Anterior cingulate cortex (tissue), 58 donors: ENCODE results near the gene MAPRE2.

Experiments used
- DNase-seq, 58 donors: peaks; one replicate each; lab custom pipeline; 2025; lab: John Stamatoyannopoulos, UW

Gene MAPRE2

GRCh38 chr18:35116784-35117318 is 75.6 kb downstream of the MAPRE2 start:
- DNase-seq, result no peak

DNA sequence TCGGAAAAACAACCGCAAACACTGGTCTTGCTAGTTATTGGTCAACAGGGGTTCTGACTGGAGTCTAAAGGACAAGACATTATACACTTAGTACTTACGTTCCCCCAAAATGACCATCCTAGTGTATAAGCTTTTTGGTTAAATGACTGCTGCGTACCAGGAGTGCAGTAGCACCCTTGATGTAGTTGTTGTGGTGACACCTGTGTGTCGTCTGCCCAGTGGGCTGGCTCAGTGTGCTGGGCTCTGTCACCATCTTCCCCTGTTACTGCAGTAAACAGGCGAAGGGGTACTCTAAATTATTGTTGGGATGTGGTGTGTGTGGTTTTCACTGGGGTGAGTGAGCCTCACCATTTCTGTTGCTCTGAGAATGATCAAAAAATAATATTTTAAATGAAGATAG is 76.2 kb downstream of the MAPRE2 start:
- DNase-seq, result no peak

DNA sequence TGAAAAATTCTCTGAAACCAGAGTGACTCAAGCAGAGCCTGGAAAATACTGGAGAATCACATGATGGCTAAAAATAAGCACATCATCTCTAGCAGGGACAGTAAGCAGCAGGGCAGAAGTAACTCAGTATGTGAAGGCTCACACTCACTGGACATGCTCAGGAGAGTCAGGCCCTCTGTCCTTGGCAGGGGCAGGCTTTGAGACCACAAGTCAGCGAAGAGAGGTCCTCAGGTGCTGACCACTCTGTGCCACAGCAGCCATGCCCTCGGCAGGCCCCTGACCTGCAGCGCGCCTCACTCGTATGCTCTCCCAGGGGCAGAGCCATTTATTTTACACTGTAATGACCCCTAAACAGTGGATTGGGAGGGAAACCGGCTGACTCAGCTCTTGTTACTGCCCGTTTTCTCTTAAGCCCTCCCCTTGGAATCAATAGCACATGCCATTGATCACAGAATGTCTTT is 76.8 kb downstream of the MAPRE2 start:
- peak in 7 of 58 donors; percentile 23 to 62 (median 34) for DNase-seq

- no peak for DNase-seq
These were observed 77.4 kb downstream of the MAPRE2 start for GRCh38 chr18:35118641-35119040.

DNA sequence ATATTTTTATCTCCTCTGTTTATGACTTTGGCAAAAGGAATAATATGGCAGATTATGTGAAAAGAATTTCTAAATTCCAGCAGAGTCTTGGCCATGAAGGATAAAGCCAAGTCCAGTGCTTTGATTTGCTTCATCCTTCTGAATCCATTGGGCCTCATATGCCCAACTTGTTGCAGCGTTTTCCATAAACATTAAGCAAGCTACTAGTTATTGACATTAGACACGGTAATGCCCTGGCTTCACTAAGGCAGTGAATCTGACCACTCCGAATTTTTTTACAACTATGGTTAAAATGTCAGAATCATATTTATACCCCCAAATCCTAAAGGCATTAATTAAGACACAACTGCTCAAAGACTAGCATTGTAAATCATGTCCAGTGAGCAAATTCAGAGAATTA is 79.8 kb downstream of the MAPRE2 start:
- no peak for DNase-seq

DNA sequence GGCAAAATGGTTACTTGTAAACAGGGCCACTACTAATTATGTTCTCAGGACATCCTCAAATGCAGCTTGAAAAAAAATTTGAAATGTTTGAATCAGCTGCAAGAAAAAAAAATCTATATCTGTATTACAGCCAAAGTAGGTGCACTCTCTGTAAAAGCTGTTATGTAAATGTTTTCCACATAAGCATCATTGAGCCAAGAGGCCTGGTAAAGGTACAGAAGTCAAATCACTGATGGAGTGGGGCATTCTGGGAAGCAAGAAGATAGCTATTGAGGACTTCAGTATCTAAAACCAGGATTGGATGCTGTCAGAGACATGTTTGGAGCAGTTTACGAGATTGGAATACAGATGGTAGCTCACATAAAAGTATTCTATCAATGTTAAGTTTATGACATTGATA is 80.3 kb downstream of the MAPRE2 start:
- DNase-seq, result no peak

GRCh38 chr18:35122586-35123224 is 81.5 kb downstream of the MAPRE2 start:
- peak in 33 of 58 donors; percentile 21 to 77 (median 36) for DNase-seq

DNA sequence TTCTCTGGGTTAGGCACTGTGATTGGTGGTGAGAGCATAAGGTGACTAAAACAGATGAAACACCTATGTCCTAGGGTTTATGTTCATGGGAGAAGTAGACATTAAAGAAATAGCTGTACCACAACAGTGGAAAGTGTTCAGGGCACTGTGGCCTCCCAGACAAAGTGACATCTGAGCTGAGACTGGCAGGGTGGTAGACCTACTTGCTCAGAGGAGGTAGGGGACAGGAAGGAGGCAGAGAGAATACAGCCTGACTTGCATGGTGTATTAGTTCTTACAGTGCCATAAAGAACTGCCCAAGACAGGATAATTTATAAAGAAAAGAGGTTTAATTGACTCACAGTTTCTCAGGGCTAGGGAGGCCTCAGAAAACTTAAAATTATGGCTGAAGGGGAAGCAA is 82.6 kb downstream of the MAPRE2 start:
- no peak for DNase-seq

GRCh38 chr18:35127201-35127600 is 86.0 kb downstream of the MAPRE2 start:
- no peak for DNase-seq

DNA sequence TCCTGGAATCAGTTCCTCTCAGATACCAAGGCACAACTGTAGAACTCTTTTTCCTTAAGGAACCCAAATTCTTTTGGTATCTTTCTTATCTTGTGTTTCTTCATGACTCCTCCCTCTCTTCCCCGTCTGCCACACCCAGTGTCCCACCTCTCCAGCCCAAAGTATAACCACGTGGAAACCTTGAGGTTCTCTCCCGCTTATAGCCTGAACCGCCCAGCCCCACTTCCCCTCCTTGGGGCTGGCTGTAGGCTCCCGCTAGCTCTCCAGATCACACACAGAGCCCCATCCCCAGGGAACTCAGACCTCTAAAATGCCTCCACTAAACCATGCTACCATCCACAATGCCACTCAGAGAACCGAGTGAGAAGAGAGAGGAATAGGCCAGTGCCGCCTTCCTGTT is 87.5 kb downstream of the MAPRE2 start:
- no peak for DNase-seq

DNA sequence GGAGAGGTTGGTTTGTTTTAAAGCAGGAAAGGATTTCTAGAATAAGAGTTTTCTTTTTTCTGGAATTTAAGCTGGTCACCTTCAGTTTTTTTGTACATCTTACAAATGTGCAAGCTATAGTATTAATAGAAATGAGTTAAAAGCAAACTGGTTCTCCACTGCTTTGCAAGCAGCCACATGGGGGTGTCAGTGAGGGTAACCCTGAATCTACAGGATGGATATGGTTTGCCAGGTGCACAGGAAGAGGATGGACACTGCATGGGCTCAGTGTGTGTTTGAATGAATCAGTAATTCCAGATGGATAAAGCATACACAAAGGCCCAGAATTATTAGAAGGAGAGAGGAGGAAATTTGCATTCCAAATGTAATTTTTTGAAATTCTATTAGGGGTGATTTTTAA is 89.0 kb downstream of the MAPRE2 start:
- DNase-seq, result no peak

DNA sequence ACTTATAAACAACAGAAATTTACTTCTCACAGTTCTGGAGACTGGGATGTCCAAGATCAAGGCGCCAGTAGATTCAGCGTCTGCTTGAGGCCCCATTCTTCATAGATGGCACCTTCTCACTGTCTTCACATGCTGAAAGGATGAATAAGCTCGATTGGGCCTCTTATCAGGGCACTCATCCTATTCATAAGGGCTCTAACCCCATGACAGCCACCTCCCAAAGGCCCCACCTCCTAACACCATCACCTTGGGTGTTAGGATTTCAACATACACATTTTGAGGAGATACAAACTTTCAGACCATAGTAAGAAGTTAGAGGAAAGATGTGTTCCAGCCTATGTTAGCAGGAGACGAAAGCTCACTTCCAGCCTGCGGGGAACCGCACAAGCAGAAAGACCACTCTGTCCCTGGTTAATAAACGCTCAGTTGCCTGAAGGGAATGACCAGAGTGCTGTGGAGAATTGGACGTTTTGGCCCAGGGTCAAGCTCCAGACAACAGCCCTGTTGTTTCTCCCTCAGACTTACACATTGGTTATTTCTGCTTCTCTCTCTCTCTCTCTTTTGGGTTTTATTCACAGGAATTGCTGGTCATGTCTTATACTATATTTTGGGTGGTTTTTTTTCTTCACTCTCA is 90.3 kb downstream of the MAPRE2 start:
- peak in 38 of 58 donors; percentile 6 to 74 (median 51) for DNase-seq

GRCh38 chr18:35132021-35132902 is 91.0 kb downstream of the MAPRE2 start:
- no peak for DNase-seq

GRCh38 chr18:35134190-35134730 is 93.0 kb downstream of the MAPRE2 start:
- no peak for DNase-seq

DNA sequence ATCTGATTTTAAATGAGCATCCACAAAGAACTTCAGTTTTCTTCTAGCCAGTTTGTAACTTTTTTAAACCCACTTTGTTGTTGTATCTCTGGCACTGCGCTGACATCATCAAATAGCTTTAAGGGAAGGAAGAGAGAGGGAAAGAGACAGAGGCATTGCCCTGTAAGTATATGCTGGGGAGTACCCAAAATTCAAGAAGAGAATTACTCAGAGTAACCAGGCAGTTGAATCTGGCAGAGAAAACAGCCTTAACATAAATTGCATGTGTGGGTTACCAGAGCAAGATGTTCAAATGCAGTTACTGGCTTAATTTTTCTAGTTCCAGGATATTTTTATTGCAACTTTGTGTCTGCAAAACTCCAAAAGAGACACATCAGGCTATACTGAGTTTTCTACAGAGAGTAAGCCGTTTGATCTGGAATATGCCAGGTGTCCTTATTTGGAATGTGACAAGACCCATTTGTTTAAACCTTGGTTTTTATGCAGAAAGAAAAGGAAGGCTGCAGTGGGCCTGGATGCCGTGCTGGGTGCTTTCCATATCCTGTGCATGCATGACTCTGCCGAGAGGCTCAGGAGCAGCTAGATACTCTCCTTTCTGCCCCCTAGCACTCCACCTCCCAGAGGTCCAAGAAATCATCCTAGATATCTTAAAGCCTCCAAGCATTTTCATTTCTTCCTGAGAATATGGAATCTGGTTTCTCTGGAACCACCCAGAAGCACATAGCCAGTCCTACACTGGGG is 93.7 kb downstream of the MAPRE2 start:
- DNase-seq, result peak in 1 of 58 donors; percentile 49

GRCh38 chr18:35136248-35136647 is 95.0 kb downstream of the MAPRE2 start:
- DNase-seq, result no peak

DNA sequence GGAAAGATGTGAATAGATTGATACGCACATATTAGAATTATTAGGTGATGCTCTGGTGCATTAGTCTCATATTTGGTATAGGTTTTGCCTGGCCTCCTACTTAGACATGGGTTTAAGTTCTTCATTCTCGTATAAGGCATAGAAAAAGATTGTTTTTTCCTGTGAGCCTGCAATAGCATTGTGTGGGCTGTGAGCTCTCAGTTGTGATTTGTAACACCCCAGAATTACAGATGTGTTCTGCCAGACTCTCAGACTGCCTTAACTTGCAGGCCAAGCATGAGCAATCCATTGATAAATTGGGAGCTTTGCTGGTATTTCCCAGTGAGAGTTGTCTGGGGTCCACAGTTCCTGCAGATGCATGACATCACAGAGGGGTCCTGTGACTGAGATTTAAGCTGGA is 95.7 kb downstream of the MAPRE2 start:
- DNase-seq, result peak in 2 of 58 donors; percentile 15 to 45

DNA sequence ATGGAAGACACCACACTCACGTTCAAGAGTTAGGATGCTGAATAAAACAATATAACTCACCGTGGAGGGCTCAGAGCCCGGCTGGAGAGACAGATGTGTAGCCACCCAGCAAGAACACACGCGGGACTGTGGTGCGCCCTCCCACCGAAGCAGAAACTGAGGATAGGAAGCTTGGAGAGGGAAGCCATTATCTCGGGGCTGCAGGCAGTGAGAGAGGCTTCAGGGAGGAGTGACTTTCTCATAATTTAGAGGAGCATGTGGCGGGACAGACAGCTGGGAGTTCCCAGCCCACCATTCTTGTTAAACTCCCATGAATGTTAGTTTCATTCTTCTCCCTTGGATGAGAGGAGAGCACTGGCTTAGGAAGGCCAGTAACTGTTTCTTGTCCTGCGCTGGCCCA is 96.4 kb downstream of the MAPRE2 start:
- DNase-seq, result no peak

- DNase-seq, result no peak
These were observed 97.6 kb downstream of the MAPRE2 start for GRCh38 chr18:35138773-35139172.

DNA sequence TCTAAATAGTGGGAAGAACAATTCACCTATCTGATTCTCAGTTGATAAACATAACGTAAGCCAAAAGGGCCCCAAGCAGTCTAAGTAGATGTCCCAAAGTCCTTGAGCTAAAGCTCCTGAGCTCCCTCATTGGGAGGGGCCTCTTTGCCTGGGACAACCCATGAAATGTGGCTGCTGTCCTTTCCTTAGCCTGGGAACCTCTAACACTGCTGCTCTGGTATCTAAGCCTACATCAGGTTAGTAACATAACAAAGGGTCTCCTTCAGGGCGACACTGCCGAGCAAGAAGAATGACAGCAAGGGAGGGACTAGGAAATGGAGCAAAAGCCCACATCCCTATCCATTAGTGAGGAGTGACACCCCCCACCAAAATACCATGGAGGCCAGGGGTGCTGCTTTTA is 98.3 kb downstream of the MAPRE2 start:
- DNase-seq, result no peak
